CD4-positive, alpha-beta T cell treated with Interleukin-10 for 1 hour (primary cell): ENCODE measurements around the gene IQGAP1.
A peak's percentile ranks its signal among the peaks of the same experiment; 100 is the strongest.
"Not testable (repeated sequence)": the region's sequence is repeated elsewhere in the genome, so short reads cannot be mapped to it uniquely, and the experiment has no call there.

Experiments used
- DNase-seq: peaks from one replicate; pipeline ENCODE4 v3.0.0-alpha.2; 2020

IQGAP1 gene

DNA sequence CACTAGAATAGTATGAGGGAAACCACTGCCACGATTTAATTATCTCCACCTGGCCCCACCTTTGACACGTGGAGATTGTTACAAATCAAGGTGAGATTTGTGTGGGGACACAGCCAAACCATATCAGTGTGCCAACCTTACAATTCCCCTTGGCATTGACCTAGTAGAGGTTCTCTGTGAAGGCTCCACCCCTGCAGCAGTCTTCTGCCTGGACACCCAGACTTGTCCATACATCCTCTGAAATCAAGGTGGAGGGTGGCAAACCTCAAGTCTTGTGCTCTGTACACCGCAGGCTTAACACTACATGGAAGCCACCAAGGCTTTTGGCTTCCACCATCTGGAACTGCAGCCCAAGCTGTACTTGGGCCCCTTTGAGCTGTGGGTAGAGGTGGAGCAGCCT, 8.8 kb upstream of the IQGAP1 start:
- DNase-seq = no peak

DNA sequence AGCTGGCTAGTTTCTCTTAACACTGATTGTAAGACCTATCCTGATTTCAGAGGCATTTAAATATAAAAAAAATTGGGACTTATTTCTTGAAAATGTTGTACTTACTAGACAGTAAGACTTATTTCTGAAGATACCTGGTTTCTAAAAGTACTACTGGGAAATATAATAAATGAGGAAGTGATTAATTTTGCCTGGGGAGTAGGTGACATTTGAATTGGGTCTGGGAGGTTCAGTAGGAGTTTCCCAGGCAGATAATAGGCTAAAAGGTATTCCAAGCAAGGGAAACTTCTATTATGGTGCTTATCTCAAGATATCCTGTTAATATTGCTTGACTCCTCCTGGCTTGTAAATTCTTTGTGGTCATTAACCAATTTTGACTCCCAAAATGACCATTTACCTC, 6.5 kb upstream of the IQGAP1 start:
- no peak for DNase-seq

DNA sequence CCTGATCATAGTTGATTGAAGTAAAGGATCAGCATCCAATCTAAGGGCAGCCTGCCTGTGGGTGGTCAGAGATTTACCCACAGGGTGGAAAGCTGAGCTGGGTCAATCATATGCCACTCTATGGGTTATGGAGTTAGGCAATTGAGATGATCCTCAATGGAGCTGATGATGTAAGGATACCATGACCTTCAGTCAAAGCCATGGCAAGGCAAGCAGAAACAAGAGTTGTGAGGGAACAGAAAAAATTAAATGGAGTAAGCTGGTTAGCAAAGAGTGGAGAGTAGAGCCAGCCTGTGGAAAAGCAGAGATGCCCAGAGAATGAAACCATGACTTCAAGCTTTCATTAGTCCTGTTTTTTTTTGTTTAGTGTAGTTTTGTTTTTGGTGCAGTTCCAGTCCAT, 5.7 kb upstream of the IQGAP1 start:
- no peak for DNase-seq

DNA sequence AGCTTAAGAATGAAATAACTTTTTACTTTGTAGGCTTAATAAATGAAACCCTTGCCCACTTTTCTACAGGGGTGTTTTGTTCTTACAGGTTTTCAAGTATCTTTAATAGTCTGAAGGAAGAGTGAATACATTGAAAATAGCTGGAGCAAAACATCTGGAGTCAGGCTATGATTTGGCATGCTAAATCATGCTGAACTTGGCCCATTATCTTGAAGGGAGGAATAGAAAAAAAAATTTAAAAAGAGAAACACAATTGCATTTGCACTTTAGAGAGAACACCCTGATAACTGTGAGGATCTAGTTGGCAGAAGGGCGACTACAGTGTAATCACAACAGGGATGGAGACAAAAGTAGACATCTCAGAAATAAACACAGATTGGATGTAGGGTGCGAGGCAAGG, 1.8 kb upstream of the IQGAP1 start:
- DNase-seq = no peak

DNA sequence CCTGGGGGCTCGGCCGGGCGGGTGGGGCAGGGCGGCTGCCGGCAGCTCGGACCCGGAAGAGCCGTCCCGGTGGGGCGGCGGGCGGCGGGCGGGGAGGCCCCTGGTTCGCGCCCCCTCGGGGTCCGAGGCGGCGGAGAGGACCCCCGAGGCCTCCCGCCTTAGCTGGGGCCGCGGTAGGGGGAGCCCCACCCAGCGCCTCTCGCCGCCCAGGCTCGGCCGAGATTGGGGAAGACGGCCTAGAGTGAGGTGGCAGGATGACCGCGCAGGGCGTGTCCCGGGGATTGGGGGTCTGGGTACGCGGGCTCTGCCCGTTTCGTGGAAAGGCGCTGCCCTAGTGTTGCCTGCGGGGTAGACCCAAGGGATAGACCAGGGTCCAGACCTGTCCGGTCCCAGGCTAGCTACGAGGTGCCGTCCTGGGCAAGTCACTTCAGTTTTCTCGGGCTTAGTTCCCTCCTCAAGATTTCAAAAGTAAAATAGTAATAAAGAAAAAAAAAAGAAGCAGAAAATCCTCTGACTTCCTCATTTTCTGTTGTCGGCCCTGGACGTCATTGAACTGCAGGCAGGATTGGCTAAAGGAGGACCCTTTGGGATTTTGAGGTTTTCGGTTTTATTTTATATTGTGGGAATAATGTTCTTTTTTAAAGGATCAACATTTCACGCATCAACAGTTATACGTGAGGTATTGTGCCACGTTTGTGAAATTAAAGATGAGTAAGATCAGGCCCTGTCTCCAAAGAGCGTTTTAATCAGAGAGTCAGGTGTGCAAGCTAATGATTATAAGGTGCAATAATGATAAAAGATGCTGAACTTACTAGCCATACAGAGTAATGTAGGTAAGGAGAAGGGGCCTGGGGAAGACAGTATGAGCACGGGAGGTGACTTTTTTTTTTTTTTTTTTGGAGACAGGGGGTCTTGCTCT, 679 bp downstream of the IQGAP1 start:
- peak; percentile 66 for DNase-seq

DNA sequence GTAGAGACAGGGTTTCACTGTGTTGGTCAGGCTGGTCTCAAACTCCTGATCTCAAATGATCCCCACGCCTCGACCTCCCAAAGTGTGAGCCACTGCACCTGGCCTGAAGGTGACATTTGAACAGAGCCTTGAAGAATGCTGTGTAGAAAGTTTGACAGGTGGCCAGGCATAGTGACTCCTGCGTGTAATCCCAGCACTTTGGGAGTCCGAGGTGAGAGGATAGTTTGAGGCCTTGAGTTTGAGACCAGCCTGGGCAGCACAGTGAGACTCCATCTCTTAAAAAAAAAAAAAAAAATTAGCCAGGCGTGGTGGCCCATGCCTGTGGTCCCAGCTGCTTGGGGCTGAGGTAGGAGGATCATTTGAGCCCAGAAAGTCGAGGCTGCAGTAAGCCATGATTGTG, 1.5 kb downstream of the IQGAP1 start:
- DNase-seq = no peak

DNA sequence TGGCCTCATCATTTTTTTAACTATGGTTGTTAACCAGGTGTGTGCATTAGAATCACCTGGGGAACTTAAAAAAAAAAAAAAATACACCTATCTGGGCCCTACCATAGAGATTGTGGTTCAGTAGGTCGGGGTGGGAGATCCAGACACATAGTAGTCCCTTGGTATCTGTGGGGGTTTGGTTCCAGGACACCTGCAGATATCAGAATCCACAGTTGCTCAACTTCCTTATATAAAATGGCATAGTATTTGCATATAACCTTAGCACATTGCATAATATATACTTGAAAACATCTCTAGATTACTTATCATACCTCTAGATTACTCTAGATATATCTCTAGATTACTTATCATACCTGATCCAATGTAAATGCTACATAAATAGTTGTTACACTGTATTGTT, 5.0 kb downstream of the IQGAP1 start:
- DNase-seq = no peak

DNA sequence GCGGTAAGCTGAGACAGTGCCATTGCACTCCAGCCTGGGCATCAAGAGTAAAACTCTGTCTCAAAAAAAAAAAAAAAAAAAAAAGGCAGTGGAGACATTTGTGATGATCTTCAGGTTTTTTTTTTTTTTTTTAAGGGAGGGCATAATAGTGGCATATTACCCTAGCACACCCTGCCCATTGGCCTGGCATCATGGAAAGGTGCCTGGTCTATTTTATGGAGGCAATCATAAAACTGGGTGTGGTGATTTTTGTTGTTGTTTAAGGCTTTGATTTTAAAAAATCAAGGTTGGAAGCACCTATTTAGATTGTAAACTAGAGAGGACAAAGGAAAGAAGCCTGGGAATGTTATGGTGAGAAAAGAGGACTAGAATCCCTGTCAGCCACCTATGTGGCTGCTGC, 6.0 kb downstream of the IQGAP1 start:
- no peak for DNase-seq

DNA sequence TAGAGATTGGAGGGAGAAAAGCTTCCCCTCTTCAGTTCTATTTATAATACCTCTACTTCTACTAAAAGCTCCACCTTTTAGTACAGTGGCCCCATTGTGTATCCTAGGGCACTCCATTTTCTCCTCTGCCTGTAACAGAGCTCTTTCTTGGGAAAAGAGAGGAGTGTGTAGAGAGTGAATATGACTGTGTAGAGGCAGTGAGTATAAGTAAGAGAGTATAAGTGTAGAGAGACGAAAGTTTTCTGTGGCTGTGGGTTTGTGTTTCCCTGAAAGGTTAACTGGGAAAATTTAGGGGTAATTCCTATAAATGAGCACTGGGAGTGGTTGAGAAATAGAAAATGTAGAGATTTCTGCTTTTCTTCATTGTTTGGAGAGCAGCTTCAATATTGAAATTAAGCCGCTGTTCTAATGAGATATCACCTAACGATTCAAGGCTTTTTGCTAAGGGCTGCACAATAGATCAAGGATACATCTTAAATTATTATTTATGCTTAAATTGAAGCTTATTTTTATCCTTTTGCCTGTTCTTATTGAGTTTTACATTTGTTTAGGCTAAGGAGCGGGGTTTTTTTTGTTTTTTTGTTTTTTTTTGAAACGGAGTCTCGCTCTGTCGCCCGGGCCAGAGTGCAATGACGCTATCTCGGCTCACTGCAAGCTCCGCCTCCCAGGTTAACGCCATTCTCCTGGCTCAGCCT, 6.9 kb downstream of the IQGAP1 start:
- no peak for DNase-seq

DNA sequence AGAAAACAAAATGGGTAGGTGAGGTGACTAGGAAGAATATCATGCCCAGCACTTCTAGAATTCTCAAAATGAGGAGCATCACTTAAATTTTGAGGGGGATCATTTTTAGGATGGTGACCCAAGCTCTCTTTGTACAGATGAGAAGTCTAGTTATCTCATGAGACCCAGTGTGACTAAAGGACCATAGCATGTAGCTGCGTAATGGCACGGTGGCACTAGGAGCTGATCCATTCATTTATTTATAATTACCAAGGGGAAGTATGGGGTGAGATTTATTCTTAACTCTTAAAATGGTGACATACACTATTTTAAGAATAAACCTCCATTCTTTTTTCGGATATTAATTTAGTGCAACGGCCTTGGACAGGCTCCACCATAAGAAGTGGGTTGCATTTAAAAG, 8.3 kb downstream of the IQGAP1 start:
- no peak for DNase-seq

DNA sequence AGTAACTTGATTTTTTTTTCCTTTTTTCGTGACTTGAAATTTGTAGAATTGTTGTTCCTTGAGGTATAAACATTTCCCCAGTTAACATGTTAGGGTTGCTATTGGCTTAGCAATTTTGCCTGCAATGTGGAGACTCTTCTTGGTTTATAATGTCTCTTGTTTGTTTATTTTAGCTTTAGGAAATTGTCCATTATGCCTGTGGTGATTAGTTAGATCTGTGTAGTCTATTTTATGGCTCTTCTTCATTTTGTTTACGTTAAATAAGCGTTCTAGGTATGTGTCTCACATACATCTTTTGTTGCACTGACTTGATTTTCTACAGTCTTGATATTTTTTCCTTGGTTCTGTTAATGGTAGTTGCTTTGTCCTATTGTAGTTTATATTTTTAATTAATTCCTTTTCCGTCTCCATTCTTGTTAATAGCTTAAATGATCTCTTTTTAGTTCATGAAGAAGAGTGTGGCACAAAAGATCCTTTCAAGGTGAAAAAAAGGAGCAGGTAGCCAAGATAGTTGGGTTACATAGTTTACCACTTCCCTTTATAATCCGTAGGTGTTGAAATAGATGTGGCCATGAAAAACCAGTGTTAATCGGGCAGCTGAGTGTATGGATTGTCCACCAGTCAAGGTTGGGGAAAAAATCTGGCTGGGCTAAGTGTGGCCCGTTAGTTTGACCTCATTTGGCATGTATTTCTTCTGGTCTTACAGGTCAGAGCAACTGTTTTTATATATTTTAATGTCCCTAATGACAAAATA, 12.1 kb downstream of the IQGAP1 start:
- peak; percentile 49 for DNase-seq

DNA sequence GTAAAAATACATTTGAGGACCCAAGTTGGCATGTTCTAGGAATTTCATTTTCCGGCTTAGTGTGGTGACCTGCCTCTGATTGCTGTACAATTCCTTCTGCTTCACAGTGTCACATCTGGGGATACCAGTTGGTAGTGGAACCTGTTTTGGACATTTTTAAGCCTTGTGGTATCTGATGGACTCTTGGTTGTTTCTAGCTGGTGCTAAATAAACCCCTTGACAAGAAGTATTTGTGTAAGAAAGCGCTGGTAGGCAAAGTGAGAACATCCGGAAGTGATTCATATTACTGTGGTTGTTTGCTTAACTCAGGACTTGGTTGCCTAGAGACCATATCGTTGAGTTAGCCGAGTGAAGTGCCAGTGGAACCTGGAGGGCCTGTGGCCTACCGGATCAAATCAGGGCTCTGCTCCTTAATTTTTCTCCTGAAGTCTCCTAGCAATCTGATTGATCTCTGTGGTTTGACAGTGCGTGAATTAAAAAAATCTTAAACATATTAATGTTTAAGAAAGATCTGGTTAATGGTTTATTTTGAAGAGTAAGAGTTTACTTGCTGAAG, 12.8 kb downstream of the IQGAP1 start:
- DNase-seq = peak; percentile 92

DNA sequence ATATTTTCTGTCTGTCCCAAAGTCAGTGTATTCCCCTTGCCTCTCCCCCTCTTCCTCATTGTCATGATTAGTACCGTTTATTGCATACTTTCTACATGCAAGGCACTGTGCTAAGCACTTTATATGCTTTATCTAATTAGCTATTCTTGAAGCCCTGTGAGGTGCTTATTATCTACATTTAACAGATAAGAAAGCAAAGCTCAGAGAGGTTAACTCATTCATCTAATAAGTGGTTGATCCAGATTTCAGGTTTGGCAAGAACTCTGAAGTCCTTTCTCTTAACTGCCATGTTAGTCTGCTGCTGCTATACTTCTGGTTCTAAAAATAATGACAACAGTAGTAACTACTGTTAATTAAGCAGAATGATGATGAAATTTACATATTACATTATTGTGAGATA, 13.5 kb downstream of the IQGAP1 start:
- DNase-seq = no peak

DNA sequence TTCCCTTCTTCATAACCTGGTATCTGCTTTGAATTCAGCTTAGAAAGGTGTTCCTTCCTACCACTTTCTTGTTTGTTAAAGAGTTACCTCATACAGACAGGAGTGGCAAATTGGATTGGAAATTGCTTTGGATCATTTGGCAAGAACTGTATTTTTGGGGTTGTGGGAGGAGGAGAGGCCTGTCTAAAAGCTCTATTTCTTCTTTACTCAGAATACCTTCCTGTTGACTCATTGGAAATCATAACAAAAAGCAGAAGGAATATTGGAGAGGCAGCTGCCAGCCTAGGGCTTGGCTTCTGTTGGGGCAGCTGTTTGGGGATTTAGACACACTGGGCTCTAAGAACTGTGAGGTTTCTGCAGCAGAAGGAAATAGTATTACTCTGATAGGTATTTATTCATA, 14.2 kb downstream of the IQGAP1 start:
- no peak for DNase-seq

DNA sequence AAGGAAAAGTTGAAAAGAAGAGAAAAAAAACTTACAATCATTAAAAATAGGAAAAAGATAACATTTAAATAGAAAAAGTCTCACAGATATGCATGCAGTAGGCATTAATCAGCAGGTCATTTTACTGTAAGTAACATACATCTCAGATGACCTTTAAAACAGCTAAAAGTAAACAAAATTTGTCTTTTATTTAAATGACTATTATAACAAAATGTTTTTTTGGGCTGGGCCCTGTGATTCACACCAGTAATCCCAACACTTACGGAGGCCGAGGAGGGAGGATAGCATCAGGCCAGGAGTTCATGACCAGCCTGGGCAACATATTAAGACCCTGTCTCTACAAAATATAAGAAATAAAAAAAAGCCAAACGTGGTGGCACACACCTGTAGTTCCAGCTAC, 14.7 kb downstream of the IQGAP1 start:
- DNase-seq = no peak

DNA sequence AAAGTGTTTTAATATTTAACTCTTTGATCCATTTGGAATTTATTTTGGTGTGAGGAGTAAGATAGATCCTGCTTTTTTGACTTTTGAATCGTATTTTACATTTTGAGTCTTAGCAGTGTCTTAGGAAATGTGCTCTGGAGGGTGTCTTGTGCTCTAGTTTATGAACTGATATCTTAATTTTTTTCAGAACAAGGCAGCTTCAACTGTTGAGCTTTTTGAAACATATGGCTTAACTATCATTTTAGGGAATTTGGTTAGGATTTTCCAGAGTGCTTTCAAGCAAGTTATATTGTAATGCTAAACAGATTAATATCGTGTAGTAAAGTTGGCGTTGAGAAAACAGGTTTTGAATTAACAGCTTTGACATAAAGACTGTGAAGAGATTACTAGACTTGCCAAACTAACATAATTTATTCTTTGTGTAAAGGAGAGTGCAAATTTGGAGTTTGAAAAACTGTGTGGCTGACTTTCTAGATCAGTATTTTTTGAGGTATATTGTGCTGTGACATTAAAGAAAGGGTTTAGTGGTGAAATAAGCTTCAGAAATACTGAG, 17.1 kb downstream of the IQGAP1 start:
- no peak for DNase-seq

DNA sequence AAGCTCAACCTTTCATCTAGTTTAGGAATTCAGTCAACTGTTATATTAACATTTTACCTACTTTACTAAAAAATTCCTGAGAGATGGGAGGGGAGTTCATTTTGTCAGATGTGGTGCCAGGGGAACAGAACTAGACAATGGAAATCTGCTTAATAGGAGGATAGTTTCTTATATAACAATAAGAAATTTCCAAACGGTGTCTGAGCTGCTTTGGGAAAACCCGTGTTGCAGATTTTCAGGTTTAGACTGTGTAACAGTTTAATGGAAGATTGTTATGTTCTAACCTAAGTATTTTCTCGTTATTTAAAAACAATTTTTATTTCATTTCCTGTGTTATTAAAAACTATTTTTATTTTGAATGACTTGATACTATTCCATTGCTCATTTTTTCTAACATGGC, 19.3 kb downstream of the IQGAP1 start:
- no peak for DNase-seq

DNA sequence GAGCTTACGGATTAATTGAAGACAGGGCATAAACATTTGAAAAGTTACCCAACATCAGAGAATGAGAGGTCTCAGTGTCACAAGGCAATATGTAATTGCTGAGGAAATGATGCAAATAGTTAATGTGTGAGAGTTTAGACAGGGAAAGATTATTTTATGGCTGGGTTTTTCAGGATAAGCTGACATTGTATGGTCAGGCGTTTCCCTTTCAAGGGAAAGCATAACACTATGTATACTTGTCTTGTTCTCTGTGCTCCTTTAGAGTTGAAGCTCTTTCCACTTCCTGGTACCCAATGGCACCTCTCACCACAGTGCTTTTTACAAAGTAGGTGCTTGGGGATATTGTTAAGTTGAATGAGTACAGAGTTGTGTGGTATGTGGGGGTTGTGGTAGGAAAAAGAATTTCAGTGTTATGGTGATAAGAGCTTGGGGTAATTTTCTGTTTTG, 19.9 kb downstream of the IQGAP1 start:
- DNase-seq = peak; percentile 71

DNA sequence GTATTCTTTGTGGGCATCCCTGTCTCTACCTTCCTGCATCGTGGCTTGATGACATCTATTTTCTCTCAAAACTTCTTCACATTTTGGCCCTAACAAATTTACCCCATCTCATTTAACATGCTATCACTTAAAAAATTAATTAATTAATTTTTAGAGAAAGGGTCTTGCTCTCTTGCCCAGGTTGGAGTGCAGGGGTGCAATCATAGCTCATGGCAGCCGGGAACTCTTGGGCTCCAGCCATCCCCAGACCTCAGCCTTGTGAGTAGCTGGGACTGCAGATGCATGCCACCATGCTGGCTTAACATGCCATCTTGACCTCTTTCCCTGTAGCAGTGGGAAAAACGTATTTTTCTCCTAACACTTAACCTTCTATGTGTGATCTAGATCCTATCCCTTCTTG, 20.6 kb downstream of the IQGAP1 start:
- DNase-seq = no peak

DNA sequence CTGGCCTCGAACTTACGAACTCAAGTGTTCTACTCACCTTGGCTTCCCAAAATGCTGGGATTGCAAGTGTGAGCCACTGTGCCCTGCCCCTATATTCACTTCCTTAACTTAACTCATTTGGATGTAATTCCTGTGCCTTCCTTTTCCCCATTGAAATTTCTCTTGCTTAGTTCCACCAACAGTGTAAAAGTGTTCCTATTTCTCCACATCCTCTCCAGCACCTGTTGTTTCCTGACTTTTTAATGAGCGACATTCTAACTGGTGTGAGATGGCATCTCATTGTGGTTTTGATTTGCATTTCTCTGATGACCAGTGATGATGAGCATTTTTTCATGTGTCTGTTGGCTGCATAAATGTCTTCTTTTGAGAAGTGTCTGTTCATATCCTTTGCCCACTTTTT, 21.5 kb downstream of the IQGAP1 start:
- DNase-seq = not testable (repeated sequence)

DNA sequence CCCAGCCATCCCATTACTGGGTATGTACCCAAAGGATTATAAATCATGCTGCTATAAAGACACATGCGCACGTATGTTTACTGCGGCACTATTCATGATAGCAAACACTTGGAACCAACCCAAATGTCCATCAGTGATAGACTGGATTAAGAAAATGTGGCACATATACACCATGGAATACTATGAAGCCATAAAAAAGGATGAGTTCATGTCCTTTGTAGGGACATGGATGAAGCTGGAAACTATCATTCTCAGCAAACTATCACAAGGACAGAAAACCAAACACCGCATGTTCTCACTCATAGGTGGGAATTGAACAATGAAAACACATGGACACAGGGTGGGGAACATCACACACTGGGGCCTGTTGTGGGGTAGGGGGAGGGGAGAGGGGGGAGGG, 22.3 kb downstream of the IQGAP1 start:
- DNase-seq = not testable (repeated sequence)

DNA sequence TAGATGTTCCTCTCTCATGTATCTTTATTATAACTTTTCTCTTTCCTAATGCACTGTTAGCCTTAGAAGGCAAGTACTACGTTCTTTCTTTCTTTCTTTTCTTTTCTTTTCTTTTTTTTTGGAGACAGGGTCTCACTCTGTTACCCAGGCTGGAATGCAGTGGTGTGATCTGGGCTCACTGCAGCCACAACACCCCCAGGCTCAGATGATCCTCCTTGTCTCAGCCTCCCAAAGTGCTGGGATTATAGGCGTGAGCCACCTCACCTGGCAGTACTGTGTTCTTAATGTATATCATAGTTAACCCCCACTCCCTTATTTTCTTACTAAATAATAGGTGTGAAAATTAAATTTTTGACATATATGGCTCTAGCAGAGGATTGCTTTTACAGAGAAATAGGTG, 23.1 kb downstream of the IQGAP1 start:
- no peak for DNase-seq
